ENCODE measurements around the gene MAN2B1. TPM values are rescaled to one million over a fixed set of nuclear protein-coding genes. Genes with fewer than 3 reads are reported as not detected.

MAN2B1 gene
- total RNA-seq, 3 donors from 2014 or later (not counting 1 experiment from before 2014, with no cell fraction given): 107 to 118 (median 112) TPM

- WGBS (ENCODE audit: insufficient coverage): 33% methylated on average over 4 of the region's 4 CpGs
- Histone ChIP-seq H3K36me3 (ENCODE audit: control insufficient read depth, insufficient read depth, low read length) (peaks cover 52% of the 10 kb centered on the region), H3K4me1 (ENCODE audit: control insufficient read depth, insufficient read depth, low read length) (peaks cover 17% of the 10 kb centered on the region), H3K4me3 (ENCODE audit: low read length) (no peak overlapping the region), H3K9me3 (ENCODE audit: control insufficient read depth, insufficient read depth, low read length) (no peaks in the 10 kb centered on the region), H3K27me3 (ENCODE audit: control insufficient read depth, insufficient read depth, low read length) (no peaks in the 10 kb centered on the region), H3K27ac (ENCODE audit: low read length) (no peak overlapping the region)
- DNase-seq: peak; percentile 78 to 89
- TF ChIP-seq CTCF (IDR thresholded peaks at IDR 0.05): peak; percentile 81
- Mint-ChIP-seq H3K27me3 (ENCODE audit: low read depth in 2 of 2) (no peaks in the 10 kb centered on the region), H3K9me3 (no peaks in the 10 kb centered on the region), H3K4me3 (no peak overlapping the region), H3K36me3 (no peaks in the 10 kb centered on the region), H3K27ac (peak overlapping the region; percentile 60 to 70), H3K4me1 (peaks cover 29 to 44% of the 10 kb centered on the region in 2 donors)
- peak; percentile 50 to 64 (median 54) for ATAC-seq
- intact Hi-C loops (cut with micrococcal nuclease): loop anchor here (10.0 kb wide), 1 partner anchor 118 kb away; the partner anchor contains the start of gene JUNB
These were observed 9.8 kb upstream of the MAN2B1 start for GRCh38 chr19:12676384-12676792.

GRCh38 chr19:12675940-12676339, 9.4 kb upstream of the MAN2B1 start:
- Histone ChIP-seq H3K9me3 (ENCODE audit: control insufficient read depth, insufficient read depth, low read length) (no peaks in the 10 kb centered on the region), H3K27me3 (ENCODE audit: control insufficient read depth, insufficient read depth, low read length) (no peaks in the 10 kb centered on the region), H3K36me3 (ENCODE audit: control insufficient read depth, insufficient read depth, low read length) (peaks cover 52% of the 10 kb centered on the region), H3K27ac (ENCODE audit: low read length) (no peak overlapping the region), H3K4me1 (ENCODE audit: control insufficient read depth, insufficient read depth, low read length) (peaks cover 12% of the 10 kb centered on the region), H3K4me3 (ENCODE audit: low read length) (no peak overlapping the region)
- Mint-ChIP-seq H3K4me3 (no peak overlapping the region), H3K27me3 (ENCODE audit: low read depth in 2 of 2) (no peaks in the 10 kb centered on the region), H3K4me1 (peaks cover 25 to 39% of the 10 kb centered on the region in 2 donors), H3K36me3 (no peaks in the 10 kb centered on the region), H3K27ac (peak overlapping the region; percentile 60 to 70), H3K9me3 (no peaks in the 10 kb centered on the region)
- WGBS (ENCODE audit: insufficient coverage): 93% methylated on average over 15 of the region's 15 CpGs
- no peak for DNase-seq
- no peak for TF ChIP-seq CTCF (IDR thresholded peaks at IDR 0.05)
- intact Hi-C loops (cut with micrococcal nuclease): loop anchor here (10.0 kb wide), 1 partner anchor 119 kb away; the partner anchor contains the start of gene JUNB
- ATAC-seq: no peak

- intact Hi-C loops (cut with micrococcal nuclease): loop anchor here (10.0 kb wide), 1 partner anchor 119 kb away; the partner anchor contains the start of gene JUNB
- Histone ChIP-seq H3K4me1 (ENCODE audit: control insufficient read depth, insufficient read depth, low read length) (peaks cover 12% of the 10 kb centered on the region), H3K36me3 (ENCODE audit: control insufficient read depth, insufficient read depth, low read length) (peaks cover 52% of the 10 kb centered on the region), H3K9me3 (ENCODE audit: control insufficient read depth, insufficient read depth, low read length) (no peaks in the 10 kb centered on the region), H3K27ac (ENCODE audit: low read length) (no peak overlapping the region), H3K4me3 (ENCODE audit: low read length) (no peak overlapping the region), H3K27me3 (ENCODE audit: control insufficient read depth, insufficient read depth, low read length) (no peaks in the 10 kb centered on the region)
- H3K27ac Mint-ChIP-seq: no peak overlapping the region
- WGBS (ENCODE audit: insufficient coverage): 95% methylated on average over 10 of the region's 10 CpGs
- no peaks in the 10 kb centered on the region for H3K36me3 Mint-ChIP-seq
- no peaks in the 10 kb centered on the region for H3K9me3 Mint-ChIP-seq
- H3K4me1 Mint-ChIP-seq: peaks cover 25 to 41% of the 10 kb centered on the region in 2 donors
- ATAC-seq: no peak
- DNase-seq: no peak
- no peak overlapping the region for H3K4me3 Mint-ChIP-seq
- H3K27me3 Mint-ChIP-seq (ENCODE audit: low read depth in 2 of 2): no peaks in the 10 kb centered on the region
- TF ChIP-seq CTCF (IDR thresholded peaks at IDR 0.05): no peak
These were observed 8.9 kb upstream of the MAN2B1 start for GRCh38 chr19:12675399-12675798.

GRCh38 chr19:12672744-12673143, 6.2 kb upstream of the MAN2B1 start:
- Mint-ChIP-seq H3K9me3 (no peaks in the 10 kb centered on the region), H3K27ac (peak overlapping the region; percentile 73 to 75), H3K4me3 (no peak overlapping the region), H3K27me3 (ENCODE audit: low read depth in 2 of 2) (no peaks in the 10 kb centered on the region), H3K4me1 (peaks cover 46 to 51% of the 10 kb centered on the region in 2 donors), H3K36me3 (no peaks in the 10 kb centered on the region)
- DNase-seq: no peak
- Histone ChIP-seq H3K27ac (ENCODE audit: low read length) (no peak overlapping the region), H3K4me3 (ENCODE audit: low read length) (no peak overlapping the region), H3K4me1 (ENCODE audit: control insufficient read depth, insufficient read depth, low read length) (peaks cover 28% of the 10 kb centered on the region), H3K9me3 (ENCODE audit: control insufficient read depth, insufficient read depth, low read length) (no peaks in the 10 kb centered on the region), H3K27me3 (ENCODE audit: control insufficient read depth, insufficient read depth, low read length) (no peaks in the 10 kb centered on the region), H3K36me3 (ENCODE audit: control insufficient read depth, insufficient read depth, low read length) (peaks cover 35% of the 10 kb centered on the region)
- intact Hi-C loops (cut with micrococcal nuclease): loop anchor here (1.0 to 10.0 kb wide), 3 partner anchors 32 to 122 kb away; partner anchors contain the start of gene JUNB
- TF ChIP-seq CTCF (IDR thresholded peaks at IDR 0.05): no peak
- 93% methylated on average over 8 of the region's 10 CpGs for WGBS (ENCODE audit: insufficient coverage)
- ATAC-seq: no peak
